Activated naive CD4-positive, alpha-beta T cell treated with anti-CD3 and anti-CD28 coated beads, Interleukin-2, amount 10 ng/mL, durations not matched to agents 7 days and 5 days (primary cell): ENCODE measurements around the gene BRCA1.
"Not testable (repeated sequence)": the region's sequence is repeated elsewhere in the genome, so short reads cannot be mapped to it uniquely, and the experiment has no call there.

Experiments used
- CTCF ChIA-PET: fragments of 350-600 bp; sonication (Branson Sonifier 250); formaldehyde crosslinking; loops from one replicate; lab custom pipeline; 2021; ENCODE audit warnings: antibody characterized with exemption; lab: Charles Lee
- DNase-seq: peaks from one replicate; pipeline ENCODE4 v3.0.0-alpha.2; 2020
- H3K27ac Mint-ChIP-seq: one replicate; pipeline ENCODE4 v1.8.0; 2021; ENCODE audit warnings: mild to moderate bottlenecking, moderate library complexity, mixed read lengths
- H3K27me3 Mint-ChIP-seq: one replicate; pipeline ENCODE4 v1.8.0; 2021; ENCODE audit warnings: mild to moderate bottlenecking, mixed read lengths
- H3K36me3 Mint-ChIP-seq: one replicate; pipeline ENCODE4 v1.8.0; 2021; ENCODE audit warnings: mixed read lengths
- H3K4me1 Mint-ChIP-seq: one replicate; pipeline ENCODE4 v1.8.0; 2021; ENCODE audit warnings: mixed read lengths
- H3K4me3 Mint-ChIP-seq: one replicate; pipeline ENCODE4 v1.8.0; 2021; ENCODE audit warnings: mild to moderate bottlenecking, moderate library complexity, mixed read lengths
- H3K9me3 Mint-ChIP-seq: one replicate; pipeline ENCODE4 v1.8.0; 2021; ENCODE audit warnings: mixed read lengths

BRCA1 gene

GRCh38 chr17:43000894-43001293 is 124.3 kb downstream of the BRCA1 start:
- Mint-ChIP-seq H3K36me3 (peaks cover 36% of the 10 kb centered on the region), H3K4me1 (peaks cover 35% of the 10 kb centered on the region)
- H3K9me3 Mint-ChIP-seq, H3K27ac Mint-ChIP-seq, H3K27me3 Mint-ChIP-seq, H3K4me3 Mint-ChIP-seq, CTCF ChIA-PET, DNase-seq: not testable (repeated sequence)

GRCh38 chr17:42999003-42999525 is 126.1 kb downstream of the BRCA1 start:
- Mint-ChIP-seq H3K27me3 (no peaks in the 10 kb centered on the region), H3K36me3 (peaks cover 36% of the 10 kb centered on the region), H3K27ac (peak overlapping the region; percentile 98), H3K9me3 (no peaks in the 10 kb centered on the region), H3K4me3 (peak overlapping the region; percentile 90), H3K4me1 (peaks cover 35% of the 10 kb centered on the region)
- CTCF ChIA-PET, result interaction anchor here (1.4 to 1.7 kb wide), 3 partner anchors 25 to 311 kb away, joined by 3 to 5 read pairs (median 3); partner anchors contain the start of gene PSME3
- no peak for DNase-seq

GRCh38 chr17:42997984-42998938 is 126.9 kb downstream of the BRCA1 start, which contains the start of gene RPL27:
Gene RPL27, plus strand, starts transcription at chr17:42998419. Its CDS starts 332 bp downstream, at chr17:42998751.
- Mint-ChIP-seq H3K27ac (peak within 1 kb of the TSS; percentile 98), H3K4me3 (peak within 1 kb of the TSS; percentile 90), H3K9me3 (no peaks in the 10 kb centered on the region), H3K36me3 (peaks cover 30% of the 10 kb centered on the region), H3K27me3 (no peaks in the 10 kb centered on the region), H3K4me1 (peaks cover 35% of the 10 kb centered on the region)
- CTCF ChIA-PET, result interaction anchor here (0.6 to 2.1 kb wide), 21 partner anchors 8 to 477 kb away, joined by 3 to 11 read pairs (median 3); partner anchors contain the start of genes BECN1, PSME3, PTGES3L and RUNDC1
- DNase-seq, result peak; percentile 99

GRCh38 chr17:42997390-42997983 is 127.7 kb downstream of the BRCA1 start:
- Mint-ChIP-seq H3K4me1 (peaks cover 35% of the 10 kb centered on the region), H3K4me3 (peak overlapping the region; percentile 90), H3K9me3 (no peaks in the 10 kb centered on the region), H3K27me3 (no peaks in the 10 kb centered on the region), H3K27ac (peak overlapping the region; percentile 98), H3K36me3 (peaks cover 29% of the 10 kb centered on the region)
- no peak for DNase-seq
- CTCF ChIA-PET, result interaction anchor here (0.7 to 2.1 kb wide), 18 partner anchors 9 to 476 kb away, joined by 3 to 11 read pairs (median 3); partner anchors contain the start of genes BECN1, PSME3, PTGES3L and RUNDC1
